ENCODE measurements around the gene LIN7A. TPM values are rescaled to one million over a fixed set of nuclear protein-coding genes. Genes with fewer than 3 reads are reported as not detected.

Gene LIN7A
- total and polyA plus RNA-seq, 2 of the 8 experiments (the other 6 are each of a cell fraction or from before 2014, with no cell fraction given) = 5.8 to 22.0 TPM

DNA sequence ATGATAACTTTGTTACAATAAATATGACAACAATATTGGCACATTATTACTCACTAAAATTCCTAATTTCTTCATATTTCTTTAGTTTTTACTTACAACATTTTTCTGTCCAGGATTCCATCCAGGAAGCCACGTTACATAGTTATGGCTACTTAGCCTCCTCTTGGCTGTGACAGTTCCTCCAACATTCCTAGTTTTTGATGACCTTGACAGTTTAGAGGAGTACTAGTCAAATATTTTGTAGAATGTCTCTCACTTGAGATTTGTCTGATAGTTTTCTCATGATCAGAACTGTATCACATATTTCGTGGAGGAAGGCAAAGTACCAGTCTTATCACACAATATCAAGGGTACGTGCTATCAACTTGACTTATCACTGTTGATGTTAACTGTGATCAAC, 29.8 kb upstream of the LIN7A start:
- Histone ChIP-seq H3K9me3 (ENCODE audit: insufficient read depth in 2 of 2, low read depth in 1 of 2, low read length in 1 of 2) (no peaks in the 10 kb centered on the region), H3K4me1 (replicated peaks in 1 of 4; ENCODE audit: control insufficient read depth in 3 of 4, insufficient read depth in 4 of 4, low read length in 3 of 4) (no peaks in the 10 kb centered on the region), H3K79me2 (ENCODE audit: control insufficient read depth in 1 of 2, insufficient read depth in 2 of 2, low read length in 2 of 2) (no peaks in the 10 kb centered on the region), H3K36me3 (ENCODE audit: control insufficient read depth in 2 of 4, insufficient read depth in 4 of 4, low read length in 3 of 4) (no peaks in the 10 kb centered on the region), H3K56ac (replicated peaks; ENCODE audit: insufficient read length, low read depth, low read length) (no peak overlapping the region), H2AFZ (ENCODE audit: low read length) (no peak overlapping the region), H2AK5ac (ENCODE audit: low read depth, low read length) (no peak overlapping the region), H3K23ac (ENCODE audit: insufficient read length) (no peak overlapping the region), H4K20me1 (replicated peaks in 1 of 2; ENCODE audit: control insufficient read depth in 1 of 2, insufficient read depth in 2 of 2, low read length in 2 of 2) (no peaks in the 10 kb centered on the region), H2BK120ac (replicated peaks; ENCODE audit: low read depth, low read length) (no peak overlapping the region), H2BK20ac (ENCODE audit: low read length) (no peak overlapping the region), H3K27ac (ENCODE audit: low read depth, low read length) (no peak overlapping the region), H3K9ac (replicated peaks in 1 of 4; ENCODE audit: extremely low read depth in 1 of 4, low read depth in 3 of 4, low read length in 3 of 4) (no peak overlapping the region), H4K5ac (ENCODE audit: insufficient read length, low read depth, low read length) (no peak overlapping the region), H4K91ac (replicated peaks; ENCODE audit: insufficient read length, low read length) (no peak overlapping the region), H3K18ac (ENCODE audit: extremely low read depth, low read length) (no peak overlapping the region), H2BK15ac (ENCODE audit: low read length) (no peak overlapping the region), H4K8ac (ENCODE audit: extremely low read depth, insufficient read depth, low read length) (no peak overlapping the region), H3K4me2 (ENCODE audit: insufficient read depth in 1 of 2, low read depth in 2 of 2, low read length in 2 of 2) (no peak overlapping the region), H3K23me2 (ENCODE audit: low read depth, low read length) (no peaks in the 10 kb centered on the region), H2BK5ac (ENCODE audit: low read depth, low read length) (no peak overlapping the region), H3K4ac (replicated peaks; ENCODE audit: insufficient read length, low read depth, low read length) (no peak overlapping the region), H3K14ac (ENCODE audit: insufficient read length) (no peak overlapping the region), H3K4me3 (ENCODE audit: extremely low read depth in 1 of 4, insufficient read depth in 2 of 4, low read depth in 3 of 4, low read length in 4 of 4) (no peak overlapping the region), H3K79me1 (ENCODE audit: low read depth, low read length) (no peaks in the 10 kb centered on the region), H3K27me3 (replicated peaks in 1 of 4; ENCODE audit: control insufficient read depth in 3 of 4, extremely low read depth in 1 of 4, insufficient read depth in 3 of 4, low read length in 3 of 4) (no peaks in the 10 kb centered on the region), H2BK12ac (ENCODE audit: low read depth, low read length) (no peak overlapping the region)
- CTCF ChIA-PET (ENCODE audit: partially characterized antibody) = no interaction called here
- 91% methylated on average over 3 of the region's 3 CpGs; no CpG with 5 or more reads in 1 of the 2 experiments for WGBS, 2 experiments (ENCODE audit: extremely low coverage in 1 of 2, insufficient coverage in 1 of 2, insufficient read length in 1 of 2, insufficient replicate concordance in 2 of 2, low coverage in 1 of 2, low lambda C conversion rate in 2 of 2, missing lambda C conversion rate in 1 of 2)
- POLR2A ChIA-PET (ENCODE audit: partially characterized antibody) = interaction anchor here (0.6 kb wide), 1 partner anchor 33 kb away, joined by 4 read pairs; no protein-coding TSS in a partner anchor
- FAIRE-seq = no peak
- DNase-seq (ENCODE audit: low read depth in 1 of 2, low spot score in 2 of 2) = no peak
- TF ChIP-seq, protein P1, sequence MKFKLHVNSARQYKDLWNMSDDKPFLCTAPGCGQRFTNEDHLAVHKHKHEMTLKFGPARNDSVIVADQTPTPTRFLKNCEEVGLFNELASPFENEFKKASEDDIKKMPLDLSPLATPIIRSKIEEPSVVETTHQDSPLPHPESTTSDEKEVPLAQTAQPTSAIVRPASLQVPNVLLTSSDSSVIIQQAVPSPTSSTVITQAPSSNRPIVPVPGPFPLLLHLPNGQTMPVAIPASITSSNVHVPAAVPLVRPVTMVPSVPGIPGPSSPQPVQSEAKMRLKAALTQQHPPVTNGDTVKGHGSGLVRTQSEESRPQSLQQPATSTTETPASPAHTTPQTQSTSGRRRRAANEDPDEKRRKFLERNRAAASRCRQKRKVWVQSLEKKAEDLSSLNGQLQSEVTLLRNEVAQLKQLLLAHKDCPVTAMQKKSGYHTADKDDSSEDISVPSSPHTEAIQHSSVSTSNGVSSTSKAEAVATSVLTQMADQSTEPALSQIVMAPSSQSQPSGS (IDR thresholded peaks at IDR 0.05; ENCODE audit: low read length) = no peak
- TF ChIP-seq BCL11A (IDR thresholded peaks at IDR 0.05; ENCODE audit: low read depth in 2 of 2, low read length in 2 of 2) (no peak), JUN (IDR thresholded peaks at IDR 0.05; ENCODE audit: low read depth, low read length) (no peak), TCF12 (IDR thresholded peaks at IDR 0.05; ENCODE audit: low read depth, low read length) (no peak), EGR1 (IDR thresholded peaks at IDR 0.05; ENCODE audit: borderline replicate concordance, low read depth, low read length) (no peak), BACH1 (IDR thresholded peaks at IDR 0.05; ENCODE audit: low read length) (no peak), CBX8 (IDR thresholded peaks at IDR 0.05; ENCODE audit: borderline replicate concordance, low read depth, low read length) (no peak), SIN3A (conservative IDR thresholded peaks at IDR 0.05 in 1 of 2, IDR thresholded peaks at IDR 0.05 in 1 of 2; ENCODE audit: low read depth in 1 of 2, low read length in 2 of 2) (no peak), GTF2F1 (IDR thresholded peaks at IDR 0.05; ENCODE audit: borderline replicate concordance, low read depth, low read length) (no peak), POLR2A (IDR thresholded peaks at IDR 0.05; ENCODE audit: control extremely low read depth in 1 of 2, low read depth in 2 of 2, low read length in 2 of 2) (no peak)
- TF ChIP-seq, protein P2, sequence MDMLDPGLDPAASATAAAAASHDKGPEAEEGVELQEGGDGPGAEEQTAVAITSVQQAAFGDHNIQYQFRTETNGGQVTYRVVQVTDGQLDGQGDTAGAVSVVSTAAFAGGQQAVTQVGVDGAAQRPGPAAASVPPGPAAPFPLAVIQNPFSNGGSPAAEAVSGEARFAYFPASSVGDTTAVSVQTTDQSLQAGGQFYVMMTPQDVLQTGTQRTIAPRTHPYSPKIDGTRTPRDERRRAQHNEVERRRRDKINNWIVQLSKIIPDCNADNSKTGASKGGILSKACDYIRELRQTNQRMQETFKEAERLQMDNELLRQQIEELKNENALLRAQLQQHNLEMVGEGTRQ (IDR thresholded peaks at IDR 0.05; ENCODE audit: low read length) = no peak
- TF ChIP-seq, protein P3, sequence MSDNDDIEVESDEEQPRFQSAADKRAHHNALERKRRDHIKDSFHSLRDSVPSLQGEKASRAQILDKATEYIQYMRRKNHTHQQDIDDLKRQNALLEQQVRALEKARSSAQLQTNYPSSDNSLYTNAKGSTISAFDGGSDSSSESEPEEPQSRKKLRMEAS (IDR thresholded peaks at IDR 0.05) = no peak
